Upper lobe of right lung (tissue), 1 donor: Measurements from ENCODE around the gene MIER2. TPM values are rescaled to one million over a fixed set of nuclear protein-coding genes. Genes with fewer than 3 reads are reported as not detected.

Experiments used
- ATAC-seq: fragments of 200-7000 bp; cut with Tn5 transposase; one replicate; pipeline ENCODE4 v1.9.1; 2020; ENCODE audit warnings: mild to moderate bottlenecking, moderate library complexity
- DNase-seq: peaks from one replicate; pipeline ENCODE4 v3.0.0-alpha.2; 2020
- H3K27ac ChIP-seq: fragments of 200-600 bp; one replicate; pipeline ENCODE4 v1.8.0; 2022
- H3K27me3 ChIP-seq: fragments of 200-600 bp; one replicate; pipeline ENCODE4 v1.8.0; 2022; ENCODE audit warnings: mild to moderate bottlenecking
- H3K36me3 ChIP-seq: fragments of 200-600 bp; one replicate; pipeline ENCODE4 v1.8.0; 2022
- H3K4me1 ChIP-seq: fragments of 200-600 bp; one replicate; pipeline ENCODE4 v1.8.0; 2022
- H3K4me3 ChIP-seq: fragments of 200-600 bp; one replicate; pipeline ENCODE4 v1.8.0; 2022; ENCODE audit warnings: mild to moderate bottlenecking
- H3K9me3 ChIP-seq: fragments of 200-600 bp; one replicate; pipeline ENCODE4 v1.8.0; 2022
- intact Hi-C: fragments of 100-400 bp; cut with DNase I; formaldehyde crosslinking; loops from one replicate; pipeline ENCODE4 v1.11.0; 2022
- total RNA-seq: library from RNA; stranded (reverse); fragmentation: NEBNext Ultra II Directional; extraction: Animal tissue kit (Norgen Biotek cat#: 25700); gene quantifications from one replicate; pipeline ENCODE4 v1.2.1, GENCODE V29; 2021
- TF ChIP-seq, protein P1 (sequence below): fragments of 200-600 bp; IDR thresholded peaks from one replicate; pipeline ENCODE4 v1.8.0; 2022; ENCODE audit warnings: antibody characterized with exemption
- donor health status: DM: no; HTN: yes; CAD: no; lungs with severe emphysema.

The MIER2 gene
- total RNA-seq, 1 donor from 2014 or later, result 43.1 TPM

- H3K27me3 ChIP-seq, result no peaks in the 10 kb centered on the region
- ATAC-seq (no peak), DNase-seq (peak; percentile 47)
- H3K4me3 ChIP-seq, result no peak overlapping the region
- no peaks in the 10 kb centered on the region for H3K9me3 ChIP-seq
- H3K4me1 ChIP-seq, result no peaks in the 10 kb centered on the region
- TF ChIP-seq, protein P1, sequence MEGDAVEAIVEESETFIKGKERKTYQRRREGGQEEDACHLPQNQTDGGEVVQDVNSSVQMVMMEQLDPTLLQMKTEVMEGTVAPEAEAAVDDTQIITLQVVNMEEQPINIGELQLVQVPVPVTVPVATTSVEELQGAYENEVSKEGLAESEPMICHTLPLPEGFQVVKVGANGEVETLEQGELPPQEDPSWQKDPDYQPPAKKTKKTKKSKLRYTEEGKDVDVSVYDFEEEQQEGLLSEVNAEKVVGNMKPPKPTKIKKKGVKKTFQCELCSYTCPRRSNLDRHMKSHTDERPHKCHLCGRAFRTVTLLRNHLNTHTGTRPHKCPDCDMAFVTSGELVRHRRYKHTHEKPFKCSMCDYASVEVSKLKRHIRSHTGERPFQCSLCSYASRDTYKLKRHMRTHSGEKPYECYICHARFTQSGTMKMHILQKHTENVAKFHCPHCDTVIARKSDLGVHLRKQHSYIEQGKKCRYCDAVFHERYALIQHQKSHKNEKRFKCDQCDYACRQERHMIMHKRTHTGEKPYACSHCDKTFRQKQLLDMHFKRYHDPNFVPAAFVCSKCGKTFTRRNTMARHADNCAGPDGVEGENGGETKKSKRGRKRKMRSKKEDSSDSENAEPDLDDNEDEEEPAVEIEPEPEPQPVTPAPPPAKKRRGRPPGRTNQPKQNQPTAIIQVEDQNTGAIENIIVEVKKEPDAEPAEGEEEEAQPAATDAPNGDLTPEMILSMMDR, result no peak
- intact Hi-C loops, result no loop called here
- peaks cover 68% of the 10 kb centered on the region for H3K36me3 ChIP-seq
- H3K27ac ChIP-seq, result no peak overlapping the region
These were observed 17.7 kb downstream of the MIER2 start for GRCh38 chr19:326871-327270.

- DNase-seq (peak; percentile 60), ATAC-seq (no peak)
- H3K36me3 ChIP-seq, result peaks cover 71% of the 10 kb centered on the region
- no peaks in the 10 kb centered on the region for H3K9me3 ChIP-seq
- H3K27me3 ChIP-seq, result no peaks in the 10 kb centered on the region
- no peak overlapping the region for H3K4me3 ChIP-seq
- H3K27ac ChIP-seq, result no peak overlapping the region
- intact Hi-C loops, result no loop called here
- H3K4me1 ChIP-seq, result no peaks in the 10 kb centered on the region
- TF ChIP-seq, protein P1, result no peak
These were observed 18.5 kb downstream of the MIER2 start for GRCh38 chr19:325937-326565.

- intact Hi-C loops, result no loop called here
- Histone ChIP-seq H3K36me3 (peaks cover 71% of the 10 kb centered on the region), H3K4me1 (no peaks in the 10 kb centered on the region), H3K4me3 (no peak overlapping the region), H3K27ac (no peak overlapping the region), H3K9me3 (no peaks in the 10 kb centered on the region), H3K27me3 (no peaks in the 10 kb centered on the region)
- DNase-seq (peak; percentile 56), ATAC-seq (peak; percentile 29)
- TF ChIP-seq, protein P1, result no peak
These were observed 19.2 kb downstream of the MIER2 start for GRCh38 chr19:325173-325936.

GRCh38 chr19:324716-325115, 19.9 kb downstream of the MIER2 start:
- no peak for ATAC-seq
- no peak overlapping the region for H3K4me3 ChIP-seq
- intact Hi-C loops, result no loop called here
- H3K27ac ChIP-seq, result no peak overlapping the region
- TF ChIP-seq, protein P1, result no peak
- peaks cover 69% of the 10 kb centered on the region for H3K36me3 ChIP-seq
- H3K9me3 ChIP-seq, result no peaks in the 10 kb centered on the region
- H3K27me3 ChIP-seq, result no peaks in the 10 kb centered on the region
- no peaks in the 10 kb centered on the region for H3K4me1 ChIP-seq
- DNase-seq, result peak; percentile 35

DNA sequence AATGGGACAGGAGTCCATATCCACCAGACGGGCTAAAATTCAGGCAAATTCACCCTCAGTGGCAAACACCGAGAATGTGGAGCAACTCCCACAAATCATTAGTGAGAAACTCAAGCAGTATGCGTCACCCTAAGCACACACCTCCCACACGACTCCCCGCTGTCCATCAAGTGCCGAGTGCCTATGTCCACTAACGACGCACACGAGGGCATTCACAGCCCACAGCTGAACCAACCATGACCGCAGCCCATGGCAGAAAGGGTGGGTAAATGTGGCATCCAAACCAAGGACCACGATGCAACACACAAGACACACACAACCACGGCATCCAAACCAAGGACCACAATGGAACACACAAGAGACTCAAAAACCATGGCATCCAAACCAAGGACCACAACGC, 22.0 kb downstream of the MIER2 start:
- peaks cover 49% of the 10 kb centered on the region for H3K36me3 ChIP-seq
- no peaks in the 10 kb centered on the region for H3K9me3 ChIP-seq
- no peak overlapping the region for H3K4me3 ChIP-seq
- TF ChIP-seq, protein P1, result no peak
- peak; percentile 29 for DNase-seq
- intact Hi-C loops, result no loop called here
- H3K27me3 ChIP-seq, result no peaks in the 10 kb centered on the region
- no peak for ATAC-seq
- no peaks in the 10 kb centered on the region for H3K4me1 ChIP-seq
- no peak overlapping the region for H3K27ac ChIP-seq
